ENCODE results near the gene TMPO.
"Not testable (repeated sequence)": the region's sequence is repeated elsewhere in the genome, so short reads cannot be mapped to it uniquely, and the experiment has no call there.

Gene TMPO

GRCh38 chr12:98543701-98544100, 28.3 kb downstream of the TMPO start:
- H3K9ac ChIP-seq = no peak overlapping the region
- H3K36me3 ChIP-seq (ENCODE audit: insufficient read depth) = peaks cover 8% of the 10 kb centered on the region; the same call in 1 of the 2 replicates
- H3K27me3 ChIP-seq (ENCODE audit: insufficient read depth, low read depth) = no peaks in the 10 kb centered on the region
- H3K79me2 ChIP-seq (ENCODE audit: insufficient read depth, low read depth) = peaks cover 1% of the 10 kb centered on the region; the same call in 1 of the 2 replicates
- H3K27ac ChIP-seq = peak overlapping the region; percentile 7; the same call in 1 of the 2 replicates
- H3K4me3 ChIP-seq (IDR thresholded peaks at IDR 0.05; ENCODE audit: insufficient read depth, low read depth, low read length) = no peak overlapping the region
- peaks cover 34% of the 10 kb centered on the region for H3K4me1 ChIP-seq (ENCODE audit: low read depth, poor library complexity, severe bottlenecking)
- H4K20me1 ChIP-seq (ENCODE audit: insufficient read depth) = no peaks in the 10 kb centered on the region; the same call in 1 of the 2 replicates
- H2AFZ ChIP-seq (ENCODE audit: low read depth) = no peak overlapping the region
- no peak overlapping the region for H3K4me2 ChIP-seq
- TF ChIP-seq CTCF (conservative IDR thresholded peaks at IDR 0.05; ENCODE audit: low read depth, low read length) = no peak

GRCh38 chr12:98544751-98545150, 29.4 kb downstream of the TMPO start:
- Histone ChIP-seq H3K27ac (no peak overlapping the region), H3K27me3 (ENCODE audit: insufficient read depth, low read depth) (no peaks in the 10 kb centered on the region), H3K4me2 (no peak overlapping the region), H3K9ac (no peak overlapping the region), H3K79me2 (ENCODE audit: insufficient read depth, low read depth) (no peaks in the 10 kb centered on the region; the same call in 1 of the 2 replicates), H2AFZ (ENCODE audit: low read depth) (no peak overlapping the region), H3K4me3 (IDR thresholded peaks at IDR 0.05; ENCODE audit: insufficient read depth, low read depth, low read length) (no peak overlapping the region), H4K20me1 (ENCODE audit: insufficient read depth) (no peaks in the 10 kb centered on the region; the same call in 1 of the 2 replicates), H3K36me3 (ENCODE audit: insufficient read depth) (peaks cover 8% of the 10 kb centered on the region; the same call in 1 of the 2 replicates), H3K4me1 (ENCODE audit: low read depth, poor library complexity, severe bottlenecking) (peaks cover 34% of the 10 kb centered on the region)
- no peak for TF ChIP-seq CTCF (conservative IDR thresholded peaks at IDR 0.05; ENCODE audit: low read depth, low read length)

GRCh38 chr12:98549371-98550110, 34.2 kb downstream of the TMPO start:
- H3K9ac ChIP-seq = no peak overlapping the region
- H3K4me1 ChIP-seq (ENCODE audit: low read depth, poor library complexity, severe bottlenecking) = no peaks in the 10 kb centered on the region
- TF ChIP-seq CTCF (conservative IDR thresholded peaks at IDR 0.05; ENCODE audit: low read depth, low read length) = no peak
- peaks cover 8% of the 10 kb centered on the region; the same call in 1 of the 2 replicates for H3K36me3 ChIP-seq (ENCODE audit: insufficient read depth)
- no peak overlapping the region for H2AFZ ChIP-seq (ENCODE audit: low read depth)
- no peak overlapping the region for H3K4me2 ChIP-seq
- no peaks in the 10 kb centered on the region for H4K20me1 ChIP-seq (ENCODE audit: insufficient read depth)
- no peaks in the 10 kb centered on the region for H3K79me2 ChIP-seq (ENCODE audit: insufficient read depth, low read depth)
- no peak overlapping the region for H3K4me3 ChIP-seq (IDR thresholded peaks at IDR 0.05; ENCODE audit: insufficient read depth, low read depth, low read length)
- no peaks in the 10 kb centered on the region for H3K27me3 ChIP-seq (ENCODE audit: insufficient read depth, low read depth)
- no peak overlapping the region for H3K27ac ChIP-seq

GRCh38 chr12:98551787-98552186, 36.4 kb downstream of the TMPO start:
- H2AFZ ChIP-seq (ENCODE audit: low read depth) = no peak overlapping the region
- no peaks in the 10 kb centered on the region for H3K79me2 ChIP-seq (ENCODE audit: insufficient read depth, low read depth)
- H3K27me3 ChIP-seq (ENCODE audit: insufficient read depth, low read depth) = no peaks in the 10 kb centered on the region
- H3K4me2 ChIP-seq = no peak overlapping the region
- peaks cover 3% of the 10 kb centered on the region; the same call in 1 of the 2 replicates for H3K36me3 ChIP-seq (ENCODE audit: insufficient read depth)
- H3K4me3 ChIP-seq (IDR thresholded peaks at IDR 0.05; ENCODE audit: insufficient read depth, low read depth, low read length) = no peak overlapping the region
- H3K4me1 ChIP-seq (ENCODE audit: low read depth, poor library complexity, severe bottlenecking) = no peaks in the 10 kb centered on the region
- no peak overlapping the region for H3K9ac ChIP-seq
- H3K27ac ChIP-seq = no peak overlapping the region
- TF ChIP-seq CTCF (conservative IDR thresholded peaks at IDR 0.05; ENCODE audit: low read depth, low read length) = no peak
- H4K20me1 ChIP-seq (ENCODE audit: insufficient read depth) = no peaks in the 10 kb centered on the region

GRCh38 chr12:98558097-98558496, 42.7 kb downstream of the TMPO start:
- not testable (repeated sequence) for H3K27ac ChIP-seq; H3K4me3 ChIP-seq (IDR thresholded peaks at IDR 0.05; ENCODE audit: insufficient read depth, low read depth, low read length); H3K4me1 ChIP-seq (ENCODE audit: low read depth, poor library complexity, severe bottlenecking); H3K4me2 ChIP-seq; H3K79me2 ChIP-seq (ENCODE audit: insufficient read depth, low read depth); H3K27me3 ChIP-seq (ENCODE audit: insufficient read depth, low read depth); H3K36me3 ChIP-seq (ENCODE audit: insufficient read depth); H4K20me1 ChIP-seq (ENCODE audit: insufficient read depth); H3K9ac ChIP-seq; H2AFZ ChIP-seq (ENCODE audit: low read depth)

Data from KMS-11 (cell line).